DMS114 treated with DMSO at 0.1 percent for 48 hours (cell line): ENCODE results near the gene IGSF21.
"Not testable (repeated sequence)": the region's sequence is repeated elsewhere in the genome, so short reads cannot be mapped to it uniquely, and the experiment has no call there.

Experiments used
- DNase-seq: peaks from one replicate; lab custom pipeline; 2025; ENCODE audit not compliant: unreplicated experiment; lab: John Stamatoyannopoulos, UW

The IGSF21 gene

GRCh38 chr1:18416126-18416525, 308.5 kb downstream of the IGSF21 start:
- DNase-seq, result not testable (repeated sequence)

GRCh38 chr1:18417316-18418269, 310.0 kb downstream of the IGSF21 start:
- DNase-seq, result no peak

- DNase-seq, result no peak
Measured at GRCh38 chr1:18419113-18419844, 311.7 kb downstream of the IGSF21 start.

- no peak for DNase-seq
Measured at GRCh38 chr1:18419845-18420184, 312.2 kb downstream of the IGSF21 start.

- DNase-seq, result no peak
Measured at GRCh38 chr1:18422076-18422777, 314.6 kb downstream of the IGSF21 start.

GRCh38 chr1:18422954-18423353, 315.4 kb downstream of the IGSF21 start:
- no peak for DNase-seq

- no peak for DNase-seq
Measured at GRCh38 chr1:18426580-18426979, 319.0 kb downstream of the IGSF21 start.
